Vagina (tissue), 2 donors: ENCODE data around the gene USP10. TPM values are rescaled to one million over a fixed set of nuclear protein-coding genes. Genes with fewer than 3 reads are reported as not detected.

ENCODE experiments used
- DNase-seq, 2 donors: peaks; one replicate each; pipeline ENCODE4 v3.0.0-alpha.2; 2017; ENCODE audit errors: extremely low spot score in 2 of 2
- H3K27ac ChIP-seq: fragments of 200-600 bp; sonication (generic); one replicate; pipeline ENCODE4 v1.5.1; 2019
- H3K27me3 ChIP-seq: fragments of 200-600 bp; sonication (generic); one replicate; pipeline ENCODE4 v1.5.1; 2019
- H3K36me3 ChIP-seq, 2 donors: fragments of 200-600 bp; sonication (generic); one replicate each; pipeline ENCODE4 v1.5.1; 2017 to 2019
- H3K4me1 ChIP-seq: fragments of 200-600 bp; sonication (generic); one replicate; pipeline ENCODE4 v1.5.1; 2019
- H3K4me3 ChIP-seq, 2 donors: fragments of 200-600 bp; sonication (generic); 1 replicate in 1 of 2; 2 replicates in 1 of 2; pipeline ENCODE4 v1.5.1; 2016 to 2019
- H3K9me3 ChIP-seq: fragments of 200-600 bp; sonication (generic); one replicate; pipeline ENCODE4 v1.5.1; 2019
- CTCF ChIP-seq, 3 experiments: fragments of 450-650 bp in 2 of 3; fragments of 200-600 bp in 1 of 3; sonication (generic) in 1 of 3; IDR thresholded peaks; one replicate each; pipeline ENCODE4 v1.5.1; 2017 to 2019; ENCODE audit warnings: antibody characterized with exemption in 3 of 3, mild to moderate bottlenecking in 2 of 3, moderate library complexity in 2 of 3
- POLR2A ChIP-seq, 2 donors: fragments of 450-650 bp; IDR thresholded peaks; one replicate each; pipeline ENCODE4 v1.6.1; 2017; ENCODE audit warnings: antibody characterized with exemption in 2 of 2, mild to moderate bottlenecking in 2 of 2, moderate library complexity in 2 of 2
- POLR2AphosphoS5 ChIP-seq, 2 donors: sonication (generic); formaldehyde crosslinking; IDR thresholded peaks; one replicate each; pipeline ENCODE4 v1.9.0; 2017; ENCODE audit warnings: antibody characterized with exemption in 2 of 2, mild to moderate bottlenecking in 2 of 2, low read depth in 1 of 2; ENCODE audit not compliant: insufficient read depth in 1 of 2
- intact Hi-C: fragments of 100-400 bp; cut with DNase I; formaldehyde crosslinking; loops from one replicate; pipeline ENCODE4 v1.15.1; 2023
- total RNA-seq: library from RNA; depleted of rRNA; stranded (reverse); fragments of >200 nt; gene quantifications from one replicate; pipeline ENCODE4 v1.2.3, GENCODE V29; 2016

The USP10 gene
- total RNA-seq, 1 donor from 2014 or later = 42.5 TPM

GRCh38 chr16:84786605-84787262, 86.9 kb downstream of the USP10 start:
- intact Hi-C loops = no loop called here
- DNase-seq = no peak
- Histone ChIP-seq H3K4me3 (no peak overlapping the region), H3K27ac (no peak overlapping the region), H3K36me3 (no peaks in the 10 kb centered on the region), H3K27me3 (no peaks in the 10 kb centered on the region), H3K4me1 (peaks cover 7% of the 10 kb centered on the region), H3K9me3 (no peaks in the 10 kb centered on the region)
- TF ChIP-seq POLR2A (IDR thresholded peaks at IDR 0.05) (no peak), CTCF (IDR thresholded peaks at IDR 0.05) (no peak), POLR2AphosphoS5 (IDR thresholded peaks at IDR 0.05; ENCODE audit: insufficient read depth in 1 of 2, low read depth in 1 of 2) (no peak)

- Histone ChIP-seq H3K9me3 (no peaks in the 10 kb centered on the region), H3K27ac (no peak overlapping the region), H3K36me3 (no peaks in the 10 kb centered on the region), H3K4me3 (no peak overlapping the region), H3K27me3 (no peaks in the 10 kb centered on the region), H3K4me1 (peaks cover 7% of the 10 kb centered on the region)
- no peak for TF ChIP-seq POLR2AphosphoS5 (IDR thresholded peaks at IDR 0.05; ENCODE audit: insufficient read depth in 1 of 2, low read depth in 1 of 2)
- DNase-seq = no peak
- intact Hi-C loops = no loop called here
Observed at GRCh38 chr16:84787263-84787622, 87.4 kb downstream of the USP10 start.

- no peaks in the 10 kb centered on the region for H3K27me3 ChIP-seq
- peaks cover 7% of the 10 kb centered on the region for H3K4me1 ChIP-seq
- no peak for DNase-seq
- TF ChIP-seq POLR2AphosphoS5 (IDR thresholded peaks at IDR 0.05; ENCODE audit: insufficient read depth in 1 of 2, low read depth in 1 of 2) (peak in 1 of 2 donors; percentile 80), POLR2A (IDR thresholded peaks at IDR 0.05) (no peak), CTCF (IDR thresholded peaks at IDR 0.05) (no peak)
- intact Hi-C loops = no loop called here
- H3K9me3 ChIP-seq = no peaks in the 10 kb centered on the region
- no peaks in the 10 kb centered on the region for H3K36me3 ChIP-seq
- no peak overlapping the region for H3K4me3 ChIP-seq
- peak overlapping the region; percentile 73 for H3K27ac ChIP-seq
Observed at GRCh38 chr16:84788920-84789391, 89.2 kb downstream of the USP10 start.

- no peaks in the 10 kb centered on the region for H3K36me3 ChIP-seq
- no peak overlapping the region for H3K4me3 ChIP-seq
- no peak for DNase-seq
- peak overlapping the region; percentile 73 for H3K27ac ChIP-seq
- peaks cover 7% of the 10 kb centered on the region for H3K4me1 ChIP-seq
- TF ChIP-seq CTCF (IDR thresholded peaks at IDR 0.05) = no peak
- TF ChIP-seq POLR2AphosphoS5 (IDR thresholded peaks at IDR 0.05; ENCODE audit: insufficient read depth in 1 of 2, low read depth in 1 of 2) = no peak
- no peak for TF ChIP-seq POLR2A (IDR thresholded peaks at IDR 0.05)
- intact Hi-C loops = no loop called here
- H3K9me3 ChIP-seq = no peaks in the 10 kb centered on the region
- H3K27me3 ChIP-seq = no peaks in the 10 kb centered on the region
Observed at GRCh38 chr16:84789431-84789830, 89.6 kb downstream of the USP10 start.

GRCh38 chr16:84790301-84790700, 90.5 kb downstream of the USP10 start:
- H3K9me3 ChIP-seq = no peaks in the 10 kb centered on the region
- H3K27me3 ChIP-seq = no peaks in the 10 kb centered on the region
- no peak for TF ChIP-seq POLR2A (IDR thresholded peaks at IDR 0.05)
- no peak for TF ChIP-seq CTCF (IDR thresholded peaks at IDR 0.05)
- no peak for TF ChIP-seq POLR2AphosphoS5 (IDR thresholded peaks at IDR 0.05; ENCODE audit: insufficient read depth in 1 of 2, low read depth in 1 of 2)
- no peaks in the 10 kb centered on the region for H3K36me3 ChIP-seq
- intact Hi-C loops = loop anchor here (5.0 kb wide), 1 partner anchor 47 kb away; no protein-coding TSS in a partner anchor
- no peak overlapping the region for H3K4me3 ChIP-seq
- H3K27ac ChIP-seq = no peak overlapping the region
- no peak for DNase-seq
- peaks cover 15% of the 10 kb centered on the region for H3K4me1 ChIP-seq
